ENCODE results near the gene MLLT10. TPM values are rescaled to one million over a fixed set of nuclear protein-coding genes. Genes with fewer than 3 reads are reported as not detected.
A peak's percentile ranks its signal among the peaks of the same experiment; 100 is the strongest.

MLLT10 gene
- total and polyA plus RNA-seq, 2 of the 8 experiments (the other 6 are each of a cell fraction or from before 2014, with no cell fraction given): 53.1 to 62.1 TPM

DNA sequence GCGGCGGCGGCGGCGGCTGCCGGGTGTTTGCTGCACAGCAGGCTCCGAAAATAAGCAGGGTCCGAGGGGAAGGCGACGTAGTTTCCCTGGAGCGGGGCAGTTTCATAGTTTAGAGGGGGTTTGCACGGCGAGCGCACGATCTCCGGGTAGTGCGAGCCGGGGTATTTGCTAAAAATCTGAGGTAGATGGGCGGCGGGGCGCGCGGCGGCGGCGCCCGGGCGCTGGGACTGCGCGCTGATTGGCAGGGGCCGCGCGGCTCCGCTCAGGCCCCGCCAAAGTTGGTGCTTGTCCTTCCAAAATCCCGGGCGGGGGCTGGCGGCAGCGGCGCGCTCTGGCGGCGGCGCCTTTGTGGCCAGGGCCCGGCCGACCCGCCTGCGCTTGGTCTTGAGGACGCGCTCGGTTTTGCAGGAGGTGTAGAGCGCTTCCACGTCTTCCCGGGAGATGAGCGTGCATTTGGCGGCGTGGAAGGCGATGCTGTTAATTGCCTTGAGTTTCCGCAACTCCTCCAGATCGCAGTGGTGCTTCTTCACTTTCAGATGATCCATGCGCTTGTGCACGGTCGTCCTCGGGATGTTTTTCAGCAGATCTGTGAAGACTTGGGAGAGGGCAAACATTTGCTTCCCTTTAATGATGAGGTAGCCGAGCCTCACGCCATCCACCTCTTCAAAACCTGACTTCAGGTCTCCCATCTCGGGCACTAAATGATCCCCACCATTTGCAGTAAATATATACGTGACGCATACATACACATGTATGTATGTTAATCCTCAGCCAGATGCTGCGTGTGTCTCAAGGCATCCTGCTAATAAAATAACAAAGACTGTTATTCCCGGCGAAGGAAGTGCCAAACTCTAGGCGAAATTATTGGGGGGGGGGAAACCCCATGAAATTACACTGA lies 16.6 kb upstream of the MLLT10 start (continued):
- 0 out of 2 replicates have a peak, but pooled peaks have one; percentile 32 for TF ChIP-seq SUZ12 (IDR thresholded peaks at IDR 0.05; ENCODE audit: low read length)
- TF ChIP-seq RBBP5 (IDR thresholded peaks at IDR 0.05; ENCODE audit: borderline replicate concordance, low read depth, low read length): peak; percentile 21; the same call in 1 of the 2 replicates
- TF ChIP-seq SAP30 (IDR thresholded peaks at IDR 0.05; ENCODE audit: insufficient read depth, insufficient replicate concordance, low read length): peak; percentile 68
